Activated CD4-positive, alpha-beta T cell treated with anti-CD3 and anti-CD28 coated beads for 36 hours (primary cell): Measurements from ENCODE around the gene FGF12. TPM values are rescaled to one million over a fixed set of nuclear protein-coding genes. Genes with fewer than 3 reads are reported as not detected.
"Not testable (repeated sequence)": the region's sequence is repeated elsewhere in the genome, so short reads cannot be mapped to it uniquely, and the experiment has no call there.

ENCODE experiments used
- ATAC-seq: fragments of 200-7000 bp; cut with Tn5 transposase; one replicate; pipeline ENCODE4 v1.10.0; 2021; ENCODE audit warnings: mild to moderate bottlenecking, moderate library complexity
- CTCF ChIA-PET: fragments of 350-600 bp; sonication (Branson Sonifier 250); formaldehyde crosslinking; loops from one replicate; lab custom pipeline; 2021; ENCODE audit warnings: antibody characterized with exemption; lab: Charles Lee
- POLR2A ChIA-PET: fragments of 350-600 bp; sonication (Branson Sonifier 250); formaldehyde crosslinking; loops from one replicate; lab custom pipeline; 2021; ENCODE audit warnings: antibody characterized with exemption, inconsistent platforms; lab: Charles Lee
- DNase-seq: peaks from one replicate; pipeline ENCODE4 v3.0.0-alpha.2; 2020
- H3K27ac Mint-ChIP-seq: one replicate; pipeline ENCODE4 v1.8.0; 2021; ENCODE audit warnings: mixed read lengths
- H3K27me3 Mint-ChIP-seq: one replicate; pipeline ENCODE4 v1.8.0; 2021; ENCODE audit warnings: mixed read lengths
- H3K36me3 Mint-ChIP-seq: one replicate; pipeline ENCODE4 v1.8.0; 2021; ENCODE audit warnings: low read depth, mixed read lengths
- H3K4me1 Mint-ChIP-seq: one replicate; pipeline ENCODE4 v1.8.0; 2021; ENCODE audit warnings: mixed read lengths
- H3K4me3 Mint-ChIP-seq: one replicate; pipeline ENCODE4 v1.8.0; 2021; ENCODE audit warnings: mild to moderate bottlenecking, moderate library complexity, mixed read lengths
- H3K9me3 Mint-ChIP-seq: one replicate; pipeline ENCODE4 v1.8.0; 2021; ENCODE audit warnings: low read depth, mixed read lengths
- intact Hi-C, 2 experiments: fragments of 100-400 bp; cut with DNase I in 1 of 2; cut with micrococcal nuclease in 1 of 2; formaldehyde crosslinking; loops; one replicate each; pipeline versions ENCODE4 v1.14.2 to v1.15.1; 2022 to 2024; cut with DNase I, micrococcal nuclease
- total RNA-seq, 2 experiments: library from RNA; stranded (reverse); gene quantifications; one replicate each; pipeline ENCODE4 v1.2.3, GENCODE V29; 2021

FGF12 gene
- total RNA-seq: not detected

- H3K27me3 Mint-ChIP-seq: peaks cover 28% of the 10 kb centered on the region
- ChIA-PET POLR2A (no interaction called here), CTCF (interaction anchor here (0.5 kb wide), 1 partner anchor 743 kb away, joined by 3 read pairs; no protein-coding TSS in a partner anchor)
- H3K36me3 Mint-ChIP-seq: no peaks in the 10 kb centered on the region
- peaks cover 3% of the 10 kb centered on the region for H3K4me1 Mint-ChIP-seq
- no peak for ATAC-seq
- H3K4me3 Mint-ChIP-seq: no peak within 1 kb of the TSS
- intact Hi-C loops: no loop called here
- peak; percentile 42 for DNase-seq
- no peak within 1 kb of the TSS for H3K27ac Mint-ChIP-seq
- H3K9me3 Mint-ChIP-seq: no peaks in the 10 kb centered on the region
Measured at GRCh38 chr3:192727032-192727847, at the start of gene FGF12. FGF12 (minus strand) TSS chr3:192727541.

- intact Hi-C loops, POLR2A ChIA-PET, H3K36me3 Mint-ChIP-seq, H3K27me3 Mint-ChIP-seq, H3K4me3 Mint-ChIP-seq, CTCF ChIA-PET, H3K27ac Mint-ChIP-seq, DNase-seq, H3K4me1 Mint-ChIP-seq, ATAC-seq: not testable (repeated sequence)
- peaks cover 16% of the 10 kb centered on the region for H3K9me3 Mint-ChIP-seq
Measured at GRCh38 chr3:192774341-192774740, 47.0 kb upstream of the FGF12 start.

- Mint-ChIP-seq H3K36me3 (peaks cover 3% of the 10 kb centered on the region), H3K4me1 (no peaks in the 10 kb centered on the region), H3K9me3 (peaks cover 16% of the 10 kb centered on the region), H3K27ac (no peak overlapping the region), H3K27me3 (peaks cover 5% of the 10 kb centered on the region), H3K4me3 (no peak overlapping the region)
- DNase-seq (peak; percentile 10), ATAC-seq (no peak)
- ChIA-PET POLR2A (no interaction called here), CTCF (no interaction called here)
- intact Hi-C loops: no loop called here
Measured at GRCh38 chr3:192772240-192772894, 45.0 kb upstream of the FGF12 start.

- Mint-ChIP-seq H3K4me3 (no peak overlapping the region), H3K36me3 (no peaks in the 10 kb centered on the region), H3K9me3 (peaks cover 4% of the 10 kb centered on the region), H3K4me1 (no peaks in the 10 kb centered on the region), H3K27me3 (peaks cover 4% of the 10 kb centered on the region), H3K27ac (no peak overlapping the region)
- ATAC-seq (no peak), DNase-seq (no peak)
- POLR2A ChIA-PET: no interaction called here
- intact Hi-C loops: no loop called here
- CTCF ChIA-PET: no interaction called here
Measured at GRCh38 chr3:192758654-192759053, 31.3 kb upstream of the FGF12 start.

GRCh38 chr3:192751148-192751547 lies 23.8 kb upstream of the FGF12 start:
- Mint-ChIP-seq H3K36me3 (no peaks in the 10 kb centered on the region), H3K9me3 (no peaks in the 10 kb centered on the region), H3K4me3 (no peak overlapping the region), H3K27ac (no peak overlapping the region), H3K27me3 (peaks cover 6% of the 10 kb centered on the region), H3K4me1 (no peaks in the 10 kb centered on the region)
- POLR2A ChIA-PET: no interaction called here
- ATAC-seq: no peak
- DNase-seq: no peak
- intact Hi-C loops: no loop called here
- CTCF ChIA-PET: no interaction called here

GRCh38 chr3:192750201-192750600 lies 22.9 kb upstream of the FGF12 start:
- Mint-ChIP-seq H3K4me3 (no peak overlapping the region), H3K4me1 (no peaks in the 10 kb centered on the region), H3K36me3 (no peaks in the 10 kb centered on the region), H3K27me3 (peaks cover 4% of the 10 kb centered on the region), H3K27ac (no peak overlapping the region), H3K9me3 (no peaks in the 10 kb centered on the region)
- intact Hi-C loops: no loop called here
- CTCF ChIA-PET: no interaction called here
- DNase-seq (no peak), ATAC-seq (no peak)
- POLR2A ChIA-PET: no interaction called here

- no peak overlapping the region for H3K4me3 Mint-ChIP-seq
- no peak overlapping the region for H3K27ac Mint-ChIP-seq
- no peaks in the 10 kb centered on the region for H3K36me3 Mint-ChIP-seq
- ChIA-PET CTCF (no interaction called here), POLR2A (no interaction called here)
- DNase-seq: no peak
- H3K9me3 Mint-ChIP-seq: no peaks in the 10 kb centered on the region
- intact Hi-C loops: no loop called here
- H3K27me3 Mint-ChIP-seq: peaks cover 4% of the 10 kb centered on the region
- H3K4me1 Mint-ChIP-seq: no peaks in the 10 kb centered on the region
- no peak for ATAC-seq
Measured at GRCh38 chr3:192747746-192748145, 20.4 kb upstream of the FGF12 start.

GRCh38 chr3:192747145-192747544 lies 19.8 kb upstream of the FGF12 start:
- ATAC-seq (no peak), DNase-seq (no peak)
- ChIA-PET POLR2A (no interaction called here), CTCF (no interaction called here)
- Mint-ChIP-seq H3K36me3 (no peaks in the 10 kb centered on the region), H3K27ac (no peak overlapping the region), H3K4me3 (no peak overlapping the region), H3K9me3 (no peaks in the 10 kb centered on the region), H3K27me3 (peaks cover 4% of the 10 kb centered on the region), H3K4me1 (no peaks in the 10 kb centered on the region)
- intact Hi-C loops: no loop called here

GRCh38 chr3:192745150-192745549 lies 17.8 kb upstream of the FGF12 start:
- Mint-ChIP-seq H3K27me3 (peaks cover 4% of the 10 kb centered on the region), H3K9me3 (no peaks in the 10 kb centered on the region), H3K4me1 (no peaks in the 10 kb centered on the region), H3K27ac (no peak overlapping the region), H3K4me3 (no peak overlapping the region), H3K36me3 (no peaks in the 10 kb centered on the region)
- DNase-seq (no peak), ATAC-seq (no peak)
- ChIA-PET CTCF (interaction anchor here (1.4 kb wide), 1 partner anchor 56 kb away, joined by 3 read pairs; no protein-coding TSS in a partner anchor), POLR2A (no interaction called here)
- intact Hi-C loops: no loop called here

- DNase-seq, POLR2A ChIA-PET, H3K4me1 Mint-ChIP-seq, ATAC-seq, intact Hi-C loops, H3K9me3 Mint-ChIP-seq, H3K36me3 Mint-ChIP-seq, CTCF ChIA-PET, H3K27me3 Mint-ChIP-seq, H3K27ac Mint-ChIP-seq, H3K4me3 Mint-ChIP-seq: not testable (repeated sequence)
Measured at GRCh38 chr3:192744604-192745003, 17.3 kb upstream of the FGF12 start.

- H3K4me3 Mint-ChIP-seq: no peak overlapping the region
- DNase-seq (no peak), ATAC-seq (no peak)
- H3K36me3 Mint-ChIP-seq: no peaks in the 10 kb centered on the region
- no peak overlapping the region for H3K27ac Mint-ChIP-seq
- no peaks in the 10 kb centered on the region for H3K4me1 Mint-ChIP-seq
- ChIA-PET CTCF (no interaction called here), POLR2A (no interaction called here)
- H3K27me3 Mint-ChIP-seq: peaks cover 5% of the 10 kb centered on the region
- intact Hi-C loops: no loop called here
- H3K9me3 Mint-ChIP-seq: peaks cover 2% of the 10 kb centered on the region
Measured at GRCh38 chr3:192737506-192737905, 10.2 kb upstream of the FGF12 start.

GRCh38 chr3:192731233-192731632 lies 3.9 kb upstream of the FGF12 start:
- ATAC-seq (no peak), DNase-seq (no peak)
- Mint-ChIP-seq H3K4me3 (no peak overlapping the region), H3K27me3 (peaks cover 21% of the 10 kb centered on the region), H3K4me1 (peaks cover 3% of the 10 kb centered on the region), H3K27ac (no peak overlapping the region), H3K36me3 (no peaks in the 10 kb centered on the region), H3K9me3 (peaks cover 2% of the 10 kb centered on the region)
- ChIA-PET CTCF (interaction anchor here (0.5 to 0.8 kb wide), 2 partner anchors 13 to 171 kb away, joined by 3 read pairs; no protein-coding TSS in a partner anchor), POLR2A (no interaction called here)
- intact Hi-C loops: no loop called here
